AG09319 (cell line): ENCODE results near the gene ULK1.

ENCODE experiments used
- DNase-seq: peaks from one replicate; pipeline ENCODE4 v3.0.0-alpha.2; 2010; ENCODE audit warnings: low read depth; ENCODE audit errors: extremely low read depth
- TF ChIP-seq, protein P1 (sequence below): IDR thresholded peaks from 2 replicates; pipeline ENCODE4 v1.5.1; 2011; ENCODE audit warnings: low read depth, mild to moderate bottlenecking, inconsistent platforms, low read length, moderate library complexity

The ULK1 gene

DNA sequence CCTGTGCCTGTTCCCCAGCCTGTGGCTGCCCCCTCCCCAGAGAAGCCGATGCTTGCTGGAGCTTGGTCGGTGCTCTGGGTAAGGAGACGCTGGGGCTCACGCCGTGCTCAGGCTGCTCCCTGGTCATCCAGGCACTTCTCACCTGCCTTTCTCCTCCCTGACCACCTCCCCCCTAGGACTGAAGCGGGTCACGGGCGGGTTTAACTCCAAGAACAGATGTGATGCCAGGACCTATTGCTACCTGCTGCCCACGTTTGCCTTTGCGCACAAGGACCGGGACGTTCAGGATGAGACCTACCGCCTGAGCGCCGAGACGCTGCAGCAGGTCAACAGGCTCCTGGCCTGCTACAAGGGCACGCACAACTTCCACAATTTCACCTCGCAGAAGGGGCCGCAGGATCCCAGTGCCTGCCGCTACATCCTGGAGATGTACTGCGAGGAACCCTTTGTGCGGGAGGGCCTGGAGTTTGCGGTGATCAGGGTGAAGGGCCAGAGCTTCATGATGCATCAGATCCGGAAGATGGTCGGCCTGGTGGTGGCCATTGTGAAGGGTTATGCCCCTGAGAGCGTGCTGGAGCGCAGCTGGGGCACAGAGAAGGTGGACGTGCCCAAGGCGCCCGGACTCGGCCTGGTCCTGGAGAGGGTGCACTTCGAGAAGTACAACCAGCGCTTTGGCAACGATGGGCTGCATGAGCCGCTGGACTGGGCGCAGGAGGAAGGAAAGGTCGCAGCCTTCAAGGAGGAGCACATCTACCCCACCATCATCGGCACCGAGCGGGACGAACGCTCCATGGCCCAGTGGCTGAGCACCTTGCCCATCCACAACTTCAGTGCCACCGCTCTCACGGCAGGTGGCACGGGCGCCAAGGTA, 46.9 kb downstream of the ULK1 start:
- TF ChIP-seq, protein P1, sequence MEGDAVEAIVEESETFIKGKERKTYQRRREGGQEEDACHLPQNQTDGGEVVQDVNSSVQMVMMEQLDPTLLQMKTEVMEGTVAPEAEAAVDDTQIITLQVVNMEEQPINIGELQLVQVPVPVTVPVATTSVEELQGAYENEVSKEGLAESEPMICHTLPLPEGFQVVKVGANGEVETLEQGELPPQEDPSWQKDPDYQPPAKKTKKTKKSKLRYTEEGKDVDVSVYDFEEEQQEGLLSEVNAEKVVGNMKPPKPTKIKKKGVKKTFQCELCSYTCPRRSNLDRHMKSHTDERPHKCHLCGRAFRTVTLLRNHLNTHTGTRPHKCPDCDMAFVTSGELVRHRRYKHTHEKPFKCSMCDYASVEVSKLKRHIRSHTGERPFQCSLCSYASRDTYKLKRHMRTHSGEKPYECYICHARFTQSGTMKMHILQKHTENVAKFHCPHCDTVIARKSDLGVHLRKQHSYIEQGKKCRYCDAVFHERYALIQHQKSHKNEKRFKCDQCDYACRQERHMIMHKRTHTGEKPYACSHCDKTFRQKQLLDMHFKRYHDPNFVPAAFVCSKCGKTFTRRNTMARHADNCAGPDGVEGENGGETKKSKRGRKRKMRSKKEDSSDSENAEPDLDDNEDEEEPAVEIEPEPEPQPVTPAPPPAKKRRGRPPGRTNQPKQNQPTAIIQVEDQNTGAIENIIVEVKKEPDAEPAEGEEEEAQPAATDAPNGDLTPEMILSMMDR, result no peak
- no peak for DNase-seq

DNA sequence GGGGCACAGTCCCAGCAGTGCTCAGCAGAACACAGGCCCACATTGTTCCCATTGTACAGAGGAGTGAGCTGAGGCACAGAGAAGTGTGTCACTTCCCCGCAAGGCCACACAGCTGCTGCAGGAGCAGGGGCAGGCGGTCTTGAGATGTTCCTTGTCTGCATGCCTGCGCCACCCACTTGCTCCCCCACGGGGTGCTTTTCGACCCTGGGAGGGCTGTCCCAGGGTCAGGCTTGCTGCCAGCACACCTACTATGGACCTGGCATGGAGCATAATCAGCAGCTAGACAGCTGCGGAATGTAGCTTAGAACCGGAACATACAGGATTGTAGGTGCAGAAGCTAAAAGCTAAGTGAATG, 47.5 kb downstream of the ULK1 start:
- TF ChIP-seq, protein P1, result no peak
- DNase-seq, result no peak

DNA sequence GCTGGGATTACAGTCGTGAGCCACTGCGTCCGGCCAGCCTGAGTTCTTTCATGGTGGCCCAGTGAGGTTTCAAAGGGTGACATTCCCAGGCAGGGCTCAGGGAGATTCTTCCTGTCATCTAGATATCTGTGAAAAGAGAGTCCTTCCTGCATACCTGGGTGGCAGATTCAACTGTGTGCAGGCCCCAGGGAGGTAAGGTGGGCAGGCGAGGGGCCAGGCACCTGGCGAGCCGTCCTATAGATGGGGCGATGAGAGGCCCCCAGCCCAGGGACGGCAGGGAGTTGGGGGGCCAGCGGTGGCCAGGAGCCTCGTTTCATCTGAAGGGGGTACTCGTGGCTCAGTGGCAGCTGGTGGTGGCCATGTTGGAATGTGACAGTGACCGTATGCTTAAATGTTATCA, 48.2 kb downstream of the ULK1 start:
- DNase-seq, result no peak
- TF ChIP-seq, protein P1, result no peak

DNA sequence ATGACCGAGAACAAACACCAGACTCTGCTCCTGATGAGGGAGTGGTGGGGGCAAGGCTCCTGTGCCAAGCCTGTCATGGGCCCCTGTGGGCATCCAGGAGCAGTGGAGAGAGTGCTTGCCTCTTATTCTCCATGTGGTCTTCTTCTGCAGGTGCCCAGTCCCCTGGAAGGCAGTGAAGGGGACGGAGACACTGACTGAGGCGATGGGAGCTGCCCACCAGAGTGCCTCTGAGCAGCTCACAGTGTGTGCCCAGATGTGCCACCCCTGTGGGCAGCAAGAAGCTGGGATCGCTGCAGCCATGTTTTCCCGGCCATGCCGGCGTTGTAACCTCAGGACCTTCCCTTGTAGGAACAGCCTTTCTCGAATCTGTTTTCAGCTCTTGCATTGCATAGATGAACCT, 49.0 kb downstream of the ULK1 start:
- TF ChIP-seq, protein P1, result no peak
- no peak for DNase-seq

DNA sequence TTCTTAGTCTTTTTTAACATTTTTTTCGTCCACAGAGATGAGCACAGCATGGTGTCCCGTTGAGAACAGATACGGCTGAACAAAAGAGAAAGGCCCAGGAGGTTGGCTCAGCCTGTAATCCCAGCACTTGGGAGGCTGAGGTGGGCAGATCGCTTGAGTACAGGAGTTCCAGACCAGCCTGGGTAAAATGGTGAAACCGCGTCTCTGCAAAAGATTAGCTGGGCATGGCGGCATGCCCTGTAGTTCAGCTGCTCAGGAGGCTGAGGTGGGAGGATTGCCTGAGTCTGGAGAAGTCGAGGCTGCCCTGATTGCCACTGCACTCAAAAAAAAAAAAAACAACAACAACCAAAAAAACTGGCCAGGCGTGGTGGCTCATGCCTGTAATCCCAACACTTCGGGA, 49.5 kb downstream of the ULK1 start:
- TF ChIP-seq, protein P1, result no peak
- DNase-seq, result no peak

DNA sequence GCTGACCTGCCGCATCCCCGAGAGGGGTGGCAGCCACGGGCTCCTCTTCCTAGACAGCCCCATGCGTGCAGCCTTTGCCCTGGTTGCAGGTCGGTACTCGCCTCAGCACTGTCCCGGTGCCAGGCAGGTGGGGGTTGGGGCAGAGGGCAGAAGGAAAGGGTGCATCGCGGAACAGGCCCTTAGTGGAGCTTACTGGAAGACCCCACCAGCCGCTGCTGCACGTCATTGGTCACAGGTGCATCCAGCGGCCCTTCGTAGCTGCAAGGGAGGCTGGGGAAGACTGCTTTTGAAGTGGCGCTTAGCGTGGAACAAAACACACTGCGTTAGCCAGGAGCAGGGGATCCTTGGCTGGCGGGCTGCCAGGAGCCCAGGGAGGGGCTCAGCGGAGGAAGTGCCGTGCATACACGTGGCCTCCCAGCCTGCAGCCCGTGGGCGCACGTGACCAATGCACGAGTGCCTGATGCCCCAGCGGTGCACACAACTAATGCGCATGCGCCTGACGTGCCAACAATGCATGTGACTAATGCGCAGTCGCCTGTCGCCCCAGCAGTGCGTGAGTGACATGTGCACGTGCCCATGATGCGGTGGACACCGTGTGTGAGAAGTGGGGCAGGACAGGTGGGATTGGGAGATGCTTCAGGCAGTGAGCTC, 50.3 kb downstream of the ULK1 start:
- TF ChIP-seq, protein P1, result no peak
- no peak for DNase-seq

DNA sequence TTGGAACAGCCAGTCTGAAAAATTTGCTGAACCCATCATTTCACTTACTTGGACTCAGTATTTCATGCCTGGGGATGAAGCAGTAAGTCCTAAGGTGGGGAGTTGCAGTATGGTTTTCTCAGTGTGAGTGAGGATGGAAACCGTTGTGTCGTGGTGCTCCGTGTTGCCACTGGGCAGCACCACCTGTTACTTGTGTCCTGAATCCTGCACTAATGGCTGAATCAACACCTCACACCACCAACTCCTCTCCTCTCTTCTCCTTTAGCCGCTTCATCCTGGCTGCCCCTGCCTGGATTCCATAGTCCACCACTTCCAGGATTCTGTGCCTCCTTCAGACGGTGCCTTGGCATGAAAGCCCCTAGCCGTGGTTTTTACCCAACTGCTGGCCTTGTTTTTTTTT, 52.3 kb downstream of the ULK1 start:
- TF ChIP-seq, protein P1, result no peak
- DNase-seq, result no peak
